Fibroblast of villous mesenchyme (primary cell): Measurements from ENCODE around the gene KDM7A. TPM values are rescaled to one million over a fixed set of nuclear protein-coding genes. Genes with fewer than 3 reads are reported as not detected.

Experiments
- DNase-seq: peaks from one replicate; pipeline ENCODE4 v3.0.0-alpha.2; 2010; ENCODE audit warnings: low read depth
- H3K4me3 ChIP-seq: 2 replicates; pipeline ENCODE4 v1.5.1; 2011; ENCODE audit warnings: low read depth, mild to moderate bottlenecking, low read length
- CTCF ChIP-seq: IDR thresholded peaks from 2 replicates; pipeline ENCODE4 v1.5.1; 2012; ENCODE audit warnings: low read depth, mild to moderate bottlenecking, low read length; ENCODE audit not compliant: insufficient read depth
- total RNA-seq: library from RNA; depleted of rRNA; stranded (reverse); fragments of >200 nt; gene quantifications from 2 replicates; pipeline ENCODE4 v1.2.3, GENCODE V29; 2012

Gene KDM7A
- total RNA-seq, 1 donor = 3.9 TPM

- DNase-seq = no peak
- TF ChIP-seq CTCF = no peak
- no peak overlapping the region for H3K4me3 ChIP-seq
These were observed 17.3 kb downstream of the KDM7A start for GRCh38 chr7:140159497-140159896.

GRCh38 chr7:140156460-140157080 lies 20.2 kb downstream of the KDM7A start:
- no peak overlapping the region for H3K4me3 ChIP-seq
- no peak for TF ChIP-seq CTCF
- no peak for DNase-seq

- TF ChIP-seq CTCF = no peak
- no peak for DNase-seq
These were observed 21.4 kb downstream of the KDM7A start for GRCh38 chr7:140155428-140155827.

GRCh38 chr7:140153666-140154161 lies 23.1 kb downstream of the KDM7A start:
- no peak for TF ChIP-seq CTCF
- DNase-seq = no peak
- H3K4me3 ChIP-seq = no peak overlapping the region

More at GRCh38 chr7:140155428-140155827, 21.4 kb downstream of the KDM7A start:
- H3K4me3 ChIP-seq = no peak overlapping the region

GRCh38 chr7:140146574-140146973 lies 30.2 kb downstream of the KDM7A start:
- no peak for TF ChIP-seq CTCF
- DNase-seq = no peak
- no peak overlapping the region for H3K4me3 ChIP-seq

- no peak for DNase-seq
- no peak for TF ChIP-seq CTCF
- no peak overlapping the region for H3K4me3 ChIP-seq
These were observed 31.1 kb downstream of the KDM7A start for GRCh38 chr7:140145709-140146108.

- TF ChIP-seq CTCF = no peak
- no peak for DNase-seq
- no peak overlapping the region for H3K4me3 ChIP-seq
These were observed 32.0 kb downstream of the KDM7A start for GRCh38 chr7:140144821-140145220.
